Natural killer cell treated with Interleukin-12 subunit alpha and Interleukin-12 subunit beta and Interleukin-15 and Interleukin-18, amount 100 ng/mL, for 72 hours (primary cell): ENCODE data around the gene PPP2R2B. TPM values are rescaled to one million over a fixed set of nuclear protein-coding genes. Genes with fewer than 3 reads are reported as not detected.

Source experiments
- ATAC-seq, 2 donors: fragments of 150-1000 bp; cut with Tn5 transposase in 1 of 2; sonication (Bioruptor Pico), chemical (Tn5 transposase) in 1 of 2; 2 replicates each; pipeline ENCODE4 v1.10.0; 2021
- DNase-seq: peaks from one replicate; pipeline ENCODE4 v3.0.0; 2022; ENCODE audit warnings: low spot score
- H3K27ac Mint-ChIP-seq, 2 donors: 1 replicate in 1 of 2; 2 replicates in 1 of 2; pipeline ENCODE4 v1.8.0; 2022; ENCODE audit warnings: mixed read lengths in 2 of 2, mild to moderate bottlenecking in 1 of 2, moderate library complexity in 1 of 2
- H3K27me3 Mint-ChIP-seq, 2 donors: 1 replicate in 1 of 2; 2 replicates in 1 of 2; pipeline ENCODE4 v1.8.0; 2022; ENCODE audit warnings: mixed read lengths in 2 of 2
- H3K36me3 Mint-ChIP-seq: one replicate; pipeline ENCODE4 v1.8.0; 2022; ENCODE audit warnings: mixed read lengths
- H3K4me1 Mint-ChIP-seq, 2 donors: 1 replicate in 1 of 2; 2 replicates in 1 of 2; pipeline ENCODE4 v1.8.0; 2022; ENCODE audit warnings: low read depth in 2 of 2, mixed read lengths in 2 of 2, mild to moderate bottlenecking in 1 of 2
- H3K4me3 Mint-ChIP-seq: one replicate; pipeline ENCODE4 v1.8.0; 2022; ENCODE audit warnings: mixed read lengths
- H3K9me3 Mint-ChIP-seq: 2 replicates; pipeline ENCODE4 v1.8.0; 2022; ENCODE audit warnings: mixed read lengths
- total RNA-seq, 2 donors: library from RNA; stranded (reverse); gene quantifications; one replicate each; pipeline ENCODE4 v1.2.3, GENCODE V29; 2022

PPP2R2B gene
- total RNA-seq, 2 donors from 2014 or later = 12.6 to 20.0 TPM

DNA sequence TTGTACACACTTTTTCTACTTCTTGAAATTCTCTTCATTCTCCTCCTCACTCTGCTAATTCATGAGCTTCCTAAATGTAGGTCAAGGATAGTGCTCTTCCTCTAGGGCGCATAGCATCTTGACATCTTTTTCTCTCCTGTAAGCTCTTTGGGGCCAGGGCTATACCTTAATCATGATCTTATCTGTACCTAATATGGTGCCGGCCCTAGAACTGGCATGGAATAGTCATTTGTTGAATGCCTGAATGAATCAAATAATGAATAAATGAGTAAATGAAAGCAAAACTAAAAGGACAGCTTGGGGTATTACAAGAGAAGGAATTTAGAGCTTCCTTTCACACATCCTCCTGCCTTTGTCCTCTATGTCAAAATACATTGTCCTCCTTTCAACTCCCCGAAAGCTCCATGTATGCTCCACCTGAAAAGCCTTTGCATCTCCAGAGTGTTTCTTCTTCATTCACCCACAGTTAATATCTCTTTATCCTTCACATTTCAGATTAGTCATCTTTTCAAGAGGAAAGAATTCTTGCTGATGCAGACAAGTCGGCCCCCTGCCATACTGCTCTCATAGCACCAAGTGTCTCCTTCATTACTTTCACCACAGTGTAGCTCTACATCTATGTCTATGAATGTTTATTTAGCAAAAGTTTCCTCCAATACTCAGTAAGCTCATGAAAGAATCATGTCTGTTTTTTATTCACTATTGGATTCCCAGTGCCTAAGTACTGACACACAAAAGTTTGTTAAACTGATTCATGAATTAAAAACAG, 16.4 kb upstream of the PPP2R2B start:
- peak overlapping the region; percentile 84 to 85 for H3K27ac Mint-ChIP-seq
- H3K9me3 Mint-ChIP-seq = no peaks in the 10 kb centered on the region
- peak; percentile 91 to 92 for ATAC-seq
- H3K4me3 Mint-ChIP-seq = peak overlapping the region; percentile 84
- peaks cover 7% of the 10 kb centered on the region for H3K36me3 Mint-ChIP-seq
- H3K27me3 Mint-ChIP-seq = no peaks in the 10 kb centered on the region
- H3K4me1 Mint-ChIP-seq = peaks cover 41 to 43% of the 10 kb centered on the region in 2 donors
- no peak for DNase-seq

DNA sequence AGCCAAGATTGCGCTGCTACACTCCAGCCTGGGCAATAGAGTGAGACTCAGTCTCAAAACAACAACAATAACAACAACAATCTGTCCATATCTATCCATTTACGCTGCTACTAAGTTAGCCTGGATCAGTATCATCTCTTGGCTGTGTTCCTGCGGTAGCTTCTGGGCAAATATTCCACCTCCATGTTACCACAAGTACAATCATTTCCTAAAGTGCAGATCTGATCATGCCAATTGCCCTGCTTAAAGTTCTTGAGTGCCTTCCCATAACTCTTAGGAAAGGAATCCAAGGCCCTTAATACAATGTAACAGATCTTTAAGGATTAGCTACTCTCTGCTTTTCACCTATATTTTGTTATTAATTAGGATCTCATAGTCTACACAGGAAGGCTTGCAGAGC, 15.4 kb upstream of the PPP2R2B start:
- Mint-ChIP-seq H3K4me1 (peaks cover 41 to 43% of the 10 kb centered on the region in 2 donors), H3K36me3 (peaks cover 7% of the 10 kb centered on the region), H3K9me3 (no peaks in the 10 kb centered on the region), H3K4me3 (no peak overlapping the region), H3K27me3 (no peaks in the 10 kb centered on the region), H3K27ac (peak overlapping the region in 1 of 2 donors; percentile 84)
- ATAC-seq (no peak), DNase-seq (no peak)

DNA sequence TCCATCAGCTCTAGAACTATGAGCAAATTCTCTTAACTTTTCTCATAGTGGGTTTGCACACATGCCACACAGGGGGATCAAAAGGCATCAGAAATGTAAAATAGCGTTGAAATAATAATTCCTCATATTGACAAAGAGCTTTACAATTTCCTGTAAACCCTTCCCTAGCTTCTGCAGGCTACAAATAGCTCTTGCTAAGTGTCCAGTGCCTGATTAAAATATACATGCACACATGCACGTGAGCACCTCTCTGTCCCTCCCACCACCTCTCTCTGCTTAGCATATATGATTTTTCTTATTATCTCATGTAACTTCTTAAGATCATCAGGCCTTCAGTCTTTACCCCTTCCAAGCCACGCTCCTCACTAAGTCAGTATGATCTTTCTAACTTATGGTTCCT, 13.7 kb upstream of the PPP2R2B start:
- Mint-ChIP-seq H3K27ac (peak overlapping the region; percentile 56 to 67), H3K4me3 (peak overlapping the region; percentile 16), H3K4me1 (peaks cover 41 to 43% of the 10 kb centered on the region in 2 donors), H3K9me3 (no peaks in the 10 kb centered on the region), H3K36me3 (peaks cover 7% of the 10 kb centered on the region), H3K27me3 (no peaks in the 10 kb centered on the region)
- no peak for ATAC-seq
- DNase-seq = no peak

DNA sequence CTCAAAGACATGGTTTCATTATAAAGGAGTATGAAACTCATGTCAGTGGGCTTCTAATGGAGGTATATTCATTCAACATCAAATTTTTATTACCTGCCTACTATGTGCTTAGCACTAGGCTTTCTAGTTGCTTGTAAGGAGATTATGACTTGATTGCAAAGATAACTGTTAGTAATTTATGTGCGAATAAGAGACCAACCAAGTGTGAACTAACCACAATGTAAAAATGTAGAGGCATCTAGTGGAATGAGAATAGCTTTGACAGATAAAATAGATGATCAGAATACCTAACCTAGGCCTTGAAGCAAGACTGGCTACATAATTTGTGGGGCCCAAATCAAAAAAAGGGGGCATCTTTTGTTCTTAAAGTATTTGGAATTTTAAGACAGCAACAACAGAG, 13.0 kb upstream of the PPP2R2B start:
- DNase-seq (no peak), ATAC-seq (peak in 1 of 2 donors; percentile 49)
- Mint-ChIP-seq H3K9me3 (no peaks in the 10 kb centered on the region), H3K27ac (peak overlapping the region; percentile 56 to 67), H3K4me3 (peak overlapping the region; percentile 16), H3K36me3 (peaks cover 7% of the 10 kb centered on the region), H3K27me3 (no peaks in the 10 kb centered on the region), H3K4me1 (peaks cover 41 to 42% of the 10 kb centered on the region in 2 donors)

DNA sequence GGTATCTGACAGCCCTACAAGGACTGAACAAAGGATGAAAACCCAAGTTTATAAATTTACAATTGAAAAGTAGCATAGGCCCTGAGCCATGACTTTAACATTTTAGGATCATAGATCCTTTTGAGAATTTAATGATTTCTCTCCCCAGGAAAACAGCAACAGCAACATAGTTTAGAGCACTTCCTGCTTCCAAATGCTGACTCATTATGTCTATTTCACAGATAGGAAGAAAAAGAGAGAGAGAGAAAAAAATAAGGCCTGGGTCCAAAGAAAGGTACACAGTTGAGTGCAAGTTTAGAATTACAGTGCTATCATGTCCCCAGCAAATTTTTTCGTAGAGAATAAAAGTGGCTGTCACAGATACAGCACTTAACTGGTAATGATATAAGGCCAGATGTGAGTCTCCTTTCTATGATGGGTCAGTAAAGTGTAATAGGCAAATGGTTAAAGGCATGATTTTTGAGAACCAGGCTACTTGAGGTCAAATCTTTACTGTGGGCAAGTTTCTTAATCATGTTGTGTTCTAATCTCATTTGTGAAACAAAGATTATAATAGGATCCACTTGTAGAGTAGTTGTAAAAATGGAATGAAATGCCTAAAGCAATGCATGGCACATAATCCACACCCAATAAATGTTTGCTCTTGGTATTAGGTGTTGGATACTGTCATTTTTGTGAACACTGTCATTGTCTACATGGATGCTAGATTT, 12.3 kb upstream of the PPP2R2B start:
- H3K9me3 Mint-ChIP-seq = no peaks in the 10 kb centered on the region
- no peak for DNase-seq
- H3K4me3 Mint-ChIP-seq = peak overlapping the region; percentile 19
- no peaks in the 10 kb centered on the region for H3K27me3 Mint-ChIP-seq
- peaks cover 37 to 41% of the 10 kb centered on the region in 2 donors for H3K4me1 Mint-ChIP-seq
- ATAC-seq = no peak
- H3K36me3 Mint-ChIP-seq = peaks cover 7% of the 10 kb centered on the region
- H3K27ac Mint-ChIP-seq = peak overlapping the region; percentile 56 to 67

DNA sequence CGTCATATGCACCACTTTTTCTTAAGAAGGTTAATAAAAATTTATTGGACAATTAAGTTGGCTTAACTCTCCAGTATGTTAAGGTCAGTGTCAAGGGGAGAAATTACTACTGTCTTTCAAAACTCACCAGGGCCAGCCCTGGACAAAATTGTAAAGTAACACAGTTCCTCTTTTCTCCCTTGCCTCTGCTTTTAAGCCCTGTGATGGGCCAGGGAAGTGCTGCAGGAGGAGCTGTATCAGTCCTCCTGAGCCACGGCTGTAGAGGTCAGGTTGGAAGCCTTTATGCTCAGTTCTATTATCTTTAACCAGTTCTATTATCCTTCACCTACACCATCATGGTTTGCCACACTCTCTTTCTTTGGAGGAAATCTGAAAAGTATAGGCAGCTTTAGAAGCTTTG, 11.5 kb upstream of the PPP2R2B start:
- ATAC-seq (no peak), DNase-seq (no peak)
- Mint-ChIP-seq H3K9me3 (no peaks in the 10 kb centered on the region), H3K4me1 (peaks cover 35 to 37% of the 10 kb centered on the region in 2 donors), H3K27ac (no peak overlapping the region), H3K36me3 (peaks cover 7% of the 10 kb centered on the region), H3K27me3 (no peaks in the 10 kb centered on the region), H3K4me3 (no peak overlapping the region)

DNA sequence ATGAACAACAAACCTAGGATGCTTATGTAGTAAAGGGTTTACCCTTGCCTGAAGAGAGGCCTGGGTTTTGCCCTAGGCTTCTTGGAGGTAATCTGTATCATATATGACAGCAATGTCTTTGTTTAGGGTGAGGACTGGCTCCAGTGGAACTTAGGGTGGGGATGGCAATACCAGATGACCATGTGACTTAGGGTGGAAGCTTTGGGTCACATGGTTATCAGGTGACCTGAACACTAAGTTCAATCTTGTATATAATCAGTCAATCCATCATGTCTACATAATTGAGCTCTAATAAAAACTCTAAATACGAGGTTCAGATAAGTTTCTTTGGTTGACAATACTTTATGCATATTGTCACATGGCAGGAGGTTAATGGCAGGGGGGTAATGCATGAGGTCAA, 10.6 kb upstream of the PPP2R2B start:
- ATAC-seq = no peak
- H3K27ac Mint-ChIP-seq = no peak overlapping the region

DNA sequence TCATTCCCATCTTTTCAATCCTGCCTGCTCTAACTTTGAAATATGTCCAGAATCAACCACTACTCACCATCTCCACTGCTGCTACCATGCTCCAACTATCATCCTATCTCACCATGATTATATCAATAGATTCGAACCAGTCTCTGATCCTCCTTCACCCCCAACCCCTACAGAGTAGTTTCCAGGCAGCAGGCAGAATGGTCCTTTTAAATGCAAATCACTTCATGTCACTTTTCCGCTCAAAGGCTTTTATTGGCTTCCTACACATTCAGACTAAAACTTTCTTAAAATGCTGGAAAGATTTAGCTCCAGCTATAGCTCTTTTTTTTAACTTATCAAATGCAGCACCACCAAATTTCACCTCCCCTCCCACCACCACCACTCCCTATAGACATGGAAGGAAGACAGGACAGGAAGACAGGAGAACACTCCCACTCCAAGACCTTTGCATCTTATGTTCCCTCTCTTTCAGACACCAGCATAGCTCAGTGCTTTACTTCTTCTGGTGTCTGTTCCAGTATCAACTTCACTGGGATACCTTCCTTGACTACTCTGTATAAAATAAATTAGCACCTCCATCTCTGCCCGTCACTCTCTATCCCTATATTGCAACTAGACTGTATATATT, 9.9 kb upstream of the PPP2R2B start:
- Mint-ChIP-seq H3K4me1 (peaks cover 26 to 30% of the 10 kb centered on the region in 2 donors), H3K36me3 (no peaks in the 10 kb centered on the region), H3K27ac (no peak overlapping the region), H3K27me3 (peaks cover 0 to 4% of the 10 kb centered on the region in 2 donors), H3K4me3 (no peak overlapping the region), H3K9me3 (no peaks in the 10 kb centered on the region)
- ATAC-seq = no peak
- DNase-seq = no peak

More for the DNA sequence above, 10.6 kb upstream of the PPP2R2B start:
- H3K27me3 Mint-ChIP-seq = peaks cover 0 to 2% of the 10 kb centered on the region in 2 donors
- H3K36me3 Mint-ChIP-seq = no peaks in the 10 kb centered on the region
- H3K4me1 Mint-ChIP-seq = peaks cover 28 to 30% of the 10 kb centered on the region in 2 donors
- no peak for DNase-seq
- no peaks in the 10 kb centered on the region for H3K9me3 Mint-ChIP-seq
- no peak overlapping the region for H3K4me3 Mint-ChIP-seq

DNA sequence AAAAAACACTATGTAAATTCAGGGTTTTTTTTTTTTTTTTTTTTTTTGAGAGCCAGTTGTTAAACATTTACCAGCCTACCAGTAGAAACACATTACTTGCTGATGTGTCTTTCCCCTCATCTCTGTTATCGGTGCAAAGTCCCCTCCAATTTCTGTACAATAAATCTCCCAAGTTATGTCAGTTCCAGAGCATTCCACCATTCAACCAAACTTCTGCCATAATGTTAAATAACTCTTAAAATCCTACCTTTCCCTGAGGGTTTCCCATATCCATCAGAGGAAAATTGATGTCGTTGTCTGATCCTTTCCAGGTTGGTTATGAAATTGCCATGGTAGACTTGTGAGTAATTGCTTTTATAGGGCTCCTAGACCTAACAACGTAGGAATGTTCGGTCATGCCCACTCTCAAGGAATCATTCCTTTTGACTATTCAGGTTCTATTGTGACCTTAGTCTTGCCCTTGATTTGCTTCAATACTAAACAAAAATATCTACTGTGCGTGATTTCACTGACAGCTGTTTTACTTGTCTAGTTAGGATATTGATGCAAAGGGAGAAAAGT, 5.6 kb upstream of the PPP2R2B start:
- H3K4me1 Mint-ChIP-seq = peaks cover 0 to 3% of the 10 kb centered on the region in 2 donors
- H3K4me3 Mint-ChIP-seq = no peak overlapping the region
- H3K27me3 Mint-ChIP-seq = peaks cover 0 to 4% of the 10 kb centered on the region in 2 donors
- no peaks in the 10 kb centered on the region for H3K36me3 Mint-ChIP-seq
- no peak overlapping the region for H3K27ac Mint-ChIP-seq
- ATAC-seq (no peak), DNase-seq (no peak)
- H3K9me3 Mint-ChIP-seq = no peaks in the 10 kb centered on the region

DNA sequence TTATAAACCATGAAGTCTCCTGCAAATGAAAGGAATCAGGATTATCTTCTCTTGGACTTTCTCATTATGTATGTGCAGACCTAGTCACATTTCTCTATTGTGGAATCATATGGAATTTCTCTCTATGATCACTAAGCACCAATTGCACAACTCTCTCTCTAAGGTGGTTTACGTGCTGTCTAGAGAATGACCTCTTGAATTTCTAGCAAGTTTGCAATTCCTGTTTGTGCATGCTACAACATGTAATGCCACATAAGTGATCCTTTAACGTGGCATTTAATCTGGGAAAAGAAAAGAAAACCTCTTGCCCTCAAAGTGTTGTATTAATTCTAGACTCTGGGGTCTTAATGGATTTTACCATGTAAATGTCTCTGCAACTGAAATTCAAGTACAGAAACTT, 5.0 kb upstream of the PPP2R2B start:
- Mint-ChIP-seq H3K4me3 (no peak overlapping the region), H3K36me3 (no peaks in the 10 kb centered on the region), H3K4me1 (peaks cover 5 to 7% of the 10 kb centered on the region in 2 donors), H3K9me3 (no peaks in the 10 kb centered on the region), H3K27ac (no peak overlapping the region), H3K27me3 (peaks cover 0 to 4% of the 10 kb centered on the region in 2 donors)
- ATAC-seq (no peak), DNase-seq (no peak)

DNA sequence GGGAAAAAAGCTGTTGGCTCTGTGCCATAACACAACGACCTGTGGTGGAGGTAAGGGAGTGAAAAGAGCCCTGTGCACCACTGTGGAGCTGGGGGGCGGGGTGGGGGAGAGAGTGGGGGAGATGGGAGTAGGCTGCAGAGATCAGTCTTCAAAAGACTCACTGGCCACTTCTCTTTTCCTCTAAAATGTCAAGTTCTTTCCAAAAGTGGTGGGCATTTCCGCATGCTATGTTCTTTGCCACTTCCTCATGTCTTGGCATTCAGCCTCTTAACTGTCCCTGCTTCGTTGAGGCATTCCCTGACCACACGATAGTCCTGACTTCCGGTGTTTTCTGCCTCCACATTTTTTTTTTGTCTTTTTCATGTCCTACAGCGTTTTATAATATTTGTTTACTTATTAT, 2.4 kb upstream of the PPP2R2B start:
- H3K27ac Mint-ChIP-seq = no peak overlapping the region
- peaks cover 0 to 4% of the 10 kb centered on the region in 2 donors for H3K27me3 Mint-ChIP-seq
- H3K9me3 Mint-ChIP-seq = no peaks in the 10 kb centered on the region
- no peaks in the 10 kb centered on the region for H3K36me3 Mint-ChIP-seq
- DNase-seq (no peak), ATAC-seq (no peak)
- H3K4me1 Mint-ChIP-seq = peaks cover 12 to 20% of the 10 kb centered on the region in 2 donors
- peak overlapping the region; percentile 11 for H3K4me3 Mint-ChIP-seq

DNA sequence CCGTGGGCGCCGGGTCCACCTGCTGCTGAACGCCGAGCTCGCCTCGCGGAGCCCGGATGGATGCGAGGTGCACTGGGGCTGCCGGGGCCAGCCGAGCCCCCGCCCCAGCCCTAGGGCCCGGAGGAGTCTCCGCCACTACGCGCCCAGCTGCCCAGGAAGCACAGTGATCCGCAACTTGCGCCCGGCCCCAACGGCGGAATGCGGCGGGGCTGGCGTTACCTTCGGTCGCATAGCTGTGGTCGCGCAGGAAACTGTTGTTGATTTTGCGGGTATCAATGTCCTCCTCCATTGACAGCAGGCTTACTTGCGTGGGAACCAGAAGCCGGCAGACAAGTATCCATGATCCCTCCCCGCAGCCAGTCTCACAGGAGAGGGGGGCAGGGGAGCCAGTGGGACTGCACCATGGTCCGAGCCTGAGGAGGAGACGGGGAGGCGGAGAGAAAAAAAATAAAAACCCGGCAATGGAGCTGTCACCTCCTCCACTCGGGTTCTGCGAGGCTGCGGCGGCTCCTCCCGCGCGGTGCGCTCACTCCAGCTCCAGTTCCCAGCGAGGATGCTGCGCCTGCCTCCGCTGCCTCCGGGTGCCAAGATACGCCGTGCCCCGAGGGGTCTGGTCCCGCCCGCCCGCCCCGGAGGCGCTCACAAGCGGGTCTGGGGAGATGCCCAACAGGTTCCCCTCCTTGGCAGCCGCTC, 628 bp downstream of the PPP2R2B start:
- Mint-ChIP-seq H3K36me3 (no peaks in the 10 kb centered on the region), H3K27ac (peak overlapping the region in 1 of 2 donors; percentile 31)

DNA sequence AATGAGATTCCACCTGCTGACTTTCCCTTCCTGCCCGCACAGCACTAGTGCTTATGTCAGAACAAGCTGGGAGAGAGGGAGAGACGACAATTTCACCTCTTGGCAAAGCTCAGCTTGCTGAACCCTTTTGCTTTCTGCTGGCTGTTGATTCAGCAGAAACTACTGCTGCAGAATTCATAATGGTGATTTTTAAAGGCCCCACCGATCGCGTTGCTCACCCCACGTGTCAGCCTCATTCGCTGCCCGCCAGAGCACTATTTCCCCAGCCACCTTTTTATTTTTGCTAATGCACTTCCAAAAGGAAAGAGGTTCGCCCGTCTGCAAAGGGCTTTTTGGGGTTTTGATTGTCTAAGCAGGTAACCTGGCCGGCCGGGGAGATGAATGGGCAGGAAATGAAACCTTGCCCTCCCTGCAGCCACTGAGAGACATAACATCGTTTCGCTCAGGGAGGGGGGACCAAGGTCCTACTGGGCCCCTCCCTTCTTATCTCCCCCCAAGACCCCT, 1.3 kb downstream of the PPP2R2B start:
- ATAC-seq (no peak), DNase-seq (no peak)
- Mint-ChIP-seq H3K27ac (peak overlapping the region; percentile 7 to 31), H3K4me1 (peaks cover 31 to 33% of the 10 kb centered on the region in 2 donors), H3K36me3 (no peaks in the 10 kb centered on the region), H3K4me3 (peak overlapping the region; percentile 90), H3K9me3 (no peaks in the 10 kb centered on the region), H3K27me3 (no peaks in the 10 kb centered on the region)

More for the DNA sequence above, 628 bp downstream of the PPP2R2B start:
- Mint-ChIP-seq H3K4me3 (peak overlapping the region; percentile 90), H3K9me3 (no peaks in the 10 kb centered on the region), H3K4me1 (peaks cover 31 to 33% of the 10 kb centered on the region in 2 donors), H3K27me3 (no peaks in the 10 kb centered on the region)
- peak; percentile 67 for DNase-seq
- ATAC-seq = peak; percentile 73 to 80
